ENCODE results near the gene PAK5.

The PAK5 gene

DNA sequence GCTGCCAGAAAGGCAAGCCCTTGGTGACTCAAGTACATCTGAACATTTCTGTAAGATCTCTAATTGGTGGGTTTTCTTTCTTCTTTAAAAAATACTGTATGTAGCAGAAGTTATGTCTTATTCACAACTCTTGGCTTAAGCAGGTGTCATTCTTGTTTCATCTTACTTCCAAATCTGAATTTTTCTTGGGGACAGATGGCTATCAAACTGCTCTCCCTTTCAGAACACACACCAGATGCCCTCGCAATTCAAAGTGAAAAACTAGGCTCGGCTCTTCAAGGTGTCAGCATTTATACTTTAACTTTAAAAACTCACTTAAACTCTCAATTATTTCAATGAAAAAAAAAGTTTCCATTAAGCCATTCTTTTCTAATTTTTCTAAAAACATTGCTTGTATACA, 49.7 kb downstream of the PAK5 start:
- DNase-seq (ENCODE audit: low spot score) = no peak

GRCh38 chr20:9775176-9775575, 63.7 kb downstream of the PAK5 start:
- no peak for DNase-seq (ENCODE audit: low spot score)

- no peak for DNase-seq (ENCODE audit: low spot score)
These were observed 68.9 kb downstream of the PAK5 start for GRCh38 chr20:9769954-9770353.

DNA sequence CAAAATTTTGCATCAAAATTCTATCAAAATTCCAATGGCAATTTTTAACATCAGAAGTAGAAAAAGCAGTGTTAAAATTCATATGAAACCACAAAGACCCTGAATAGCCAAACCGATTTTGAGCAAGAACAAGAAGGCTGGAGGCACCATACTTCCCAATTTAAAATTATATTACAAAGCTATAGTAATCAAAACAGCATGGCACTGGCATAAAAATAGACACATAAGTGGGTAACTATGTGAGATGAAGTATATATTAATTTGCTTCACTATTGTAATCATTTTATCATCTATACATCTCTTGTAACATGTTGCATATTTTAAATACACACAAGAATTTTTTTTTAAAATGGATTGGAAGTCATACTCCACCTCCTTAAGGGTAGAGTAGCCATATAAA, 77.4 kb downstream of the PAK5 start:
- DNase-seq (ENCODE audit: low spot score) = no peak

DNA sequence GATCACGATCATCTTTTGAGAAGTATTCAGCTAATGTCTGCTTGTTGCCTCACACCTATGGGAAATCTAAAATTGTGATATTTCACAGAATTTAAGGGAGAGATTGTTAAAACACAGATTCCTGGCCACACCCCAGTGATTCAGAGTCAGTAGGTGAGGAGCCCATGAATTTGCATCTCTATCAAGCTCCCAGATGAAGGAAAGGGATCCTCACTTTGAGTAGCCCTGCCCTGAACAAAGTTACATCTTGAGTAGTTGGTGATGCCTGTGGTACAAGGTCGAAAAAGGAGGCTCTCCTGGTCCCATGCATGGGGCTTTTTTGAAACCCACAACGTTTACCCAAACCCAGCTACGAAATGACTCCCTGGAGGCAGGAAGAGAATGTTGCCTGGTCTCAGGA, 79.5 kb downstream of the PAK5 start:
- DNase-seq (ENCODE audit: low spot score) = no peak

DNA sequence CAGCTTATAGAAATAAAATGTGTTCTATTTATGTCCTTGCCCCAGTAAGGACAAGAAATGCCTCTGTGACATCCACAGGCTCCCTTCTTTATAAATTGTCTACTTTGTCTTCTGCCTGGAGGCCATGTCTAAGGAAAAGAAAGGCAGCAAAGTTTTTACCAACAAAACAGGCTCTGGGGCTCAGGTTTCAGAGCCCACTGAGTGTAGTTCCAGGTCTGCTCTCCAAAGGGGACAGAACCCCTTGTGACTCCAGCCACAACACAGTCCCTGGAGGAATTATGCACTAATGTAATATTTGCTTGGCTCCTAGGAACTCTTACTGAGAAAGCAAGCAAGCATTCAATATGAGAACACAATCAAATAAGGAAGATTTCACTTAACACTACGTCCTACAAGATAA, 80.1 kb downstream of the PAK5 start:
- no peak for DNase-seq (ENCODE audit: low spot score)

DNA sequence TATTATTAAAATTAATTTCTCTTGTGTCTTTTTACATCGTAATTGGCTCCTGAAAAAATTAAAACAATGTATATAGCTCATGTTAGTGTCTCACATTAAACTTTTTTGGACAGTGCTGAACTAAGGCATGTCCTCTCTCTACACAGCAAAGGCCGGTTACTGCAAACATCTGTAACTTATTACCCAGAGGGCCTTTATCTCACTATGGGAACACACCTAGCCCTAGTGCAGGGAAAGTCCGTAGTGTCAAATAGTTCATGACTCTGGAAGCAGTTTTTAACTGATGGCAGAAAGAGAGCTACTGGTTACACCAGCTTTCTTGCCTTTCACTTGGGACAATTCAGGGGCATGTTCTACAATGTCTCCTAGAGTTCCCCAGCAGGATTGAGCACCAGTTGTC, 82.2 kb downstream of the PAK5 start:
- DNase-seq (ENCODE audit: low spot score) = no peak

- no peak for DNase-seq (ENCODE audit: low spot score)
These were observed 83.6 kb downstream of the PAK5 start for GRCh38 chr20:9755301-9755700.

DNA sequence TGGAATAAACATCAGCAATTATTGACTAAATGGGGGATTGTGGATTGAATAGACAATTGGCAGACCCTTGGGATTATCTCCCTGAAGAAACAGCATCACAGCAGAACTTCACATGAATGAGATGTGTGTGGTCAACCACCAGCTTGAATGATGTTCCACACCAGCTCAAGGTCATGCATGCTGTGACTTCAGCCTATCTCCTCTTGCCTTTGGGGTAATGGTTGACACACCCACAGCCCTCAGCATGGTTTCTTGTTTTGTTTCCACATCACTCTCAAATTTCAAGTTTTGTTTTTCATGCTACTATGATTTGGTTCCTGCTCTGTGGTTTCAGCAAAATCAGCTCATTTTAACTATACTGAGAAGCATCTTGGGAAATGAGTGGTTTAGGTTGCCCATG, 94.3 kb downstream of the PAK5 start:
- no peak for DNase-seq (ENCODE audit: low spot score)

DNA sequence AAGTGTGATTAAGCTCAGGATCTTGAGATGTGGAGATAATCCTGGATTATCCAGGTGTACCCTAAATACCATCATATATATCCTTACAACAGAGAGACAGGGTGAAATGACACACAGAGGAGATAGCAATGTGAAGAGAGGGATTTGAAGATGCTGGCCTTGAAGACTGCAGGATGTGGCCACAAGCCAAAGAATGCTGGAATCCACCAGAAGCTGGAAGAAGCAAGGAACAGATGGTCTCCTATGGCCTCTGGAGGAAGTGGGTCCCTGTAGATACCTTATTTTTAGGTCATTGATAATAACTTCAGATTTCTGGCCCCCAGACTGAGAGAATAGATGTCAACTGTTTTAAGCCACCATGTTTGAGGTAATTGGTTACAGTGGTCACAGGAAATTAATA, 95.0 kb downstream of the PAK5 start:
- no peak for DNase-seq (ENCODE audit: low spot score)

- DNase-seq (ENCODE audit: low spot score) = peak; percentile 3
These were observed 96.1 kb downstream of the PAK5 start for GRCh38 chr20:9742821-9743220.

GRCh38 chr20:9741996-9742395, 96.9 kb downstream of the PAK5 start:
- no peak for DNase-seq (ENCODE audit: low spot score)

- no peak for DNase-seq (ENCODE audit: low spot score)
These were observed 98.4 kb downstream of the PAK5 start for GRCh38 chr20:9740486-9740885.

DNA sequence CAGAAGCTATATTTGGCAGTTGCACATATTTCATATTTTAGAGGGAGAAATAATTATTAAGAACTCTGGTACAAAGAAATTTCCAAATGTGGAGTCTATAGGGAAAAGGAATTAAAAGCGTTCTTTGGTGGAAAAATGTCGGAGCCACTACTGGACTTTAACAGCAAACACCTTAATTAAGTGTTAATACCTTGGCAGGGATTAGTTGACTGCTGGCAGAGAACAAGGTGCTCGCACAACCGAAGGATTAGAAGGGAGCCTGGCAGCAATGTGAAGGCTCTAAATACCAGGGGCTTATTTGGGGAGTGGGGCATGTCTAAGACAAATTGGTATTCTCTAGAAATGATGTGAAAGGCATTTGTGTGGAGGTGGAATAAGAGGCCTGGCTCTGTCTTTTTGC, 98.9 kb downstream of the PAK5 start:
- DNase-seq (ENCODE audit: low spot score) = no peak

DNA sequence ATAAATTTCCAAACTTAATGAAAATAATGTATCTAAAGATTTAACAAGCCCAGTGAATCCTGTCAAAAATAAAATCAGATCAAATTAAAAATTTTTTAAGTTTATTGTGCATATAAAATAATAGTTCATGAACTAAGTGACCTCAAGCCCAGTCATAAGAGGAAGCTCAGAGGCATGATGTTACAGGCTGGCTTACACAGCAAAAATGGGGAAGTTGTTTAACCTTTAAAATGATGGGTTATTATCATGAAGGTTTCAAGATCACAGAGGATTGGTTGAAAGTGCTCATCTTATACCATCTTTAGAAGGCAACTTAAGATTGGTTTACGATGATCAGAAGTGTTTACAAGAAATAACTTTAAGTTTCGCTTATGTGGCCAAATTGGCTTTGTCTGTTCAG, 102.5 kb downstream of the PAK5 start:
- no peak for DNase-seq (ENCODE audit: low spot score)

DNA sequence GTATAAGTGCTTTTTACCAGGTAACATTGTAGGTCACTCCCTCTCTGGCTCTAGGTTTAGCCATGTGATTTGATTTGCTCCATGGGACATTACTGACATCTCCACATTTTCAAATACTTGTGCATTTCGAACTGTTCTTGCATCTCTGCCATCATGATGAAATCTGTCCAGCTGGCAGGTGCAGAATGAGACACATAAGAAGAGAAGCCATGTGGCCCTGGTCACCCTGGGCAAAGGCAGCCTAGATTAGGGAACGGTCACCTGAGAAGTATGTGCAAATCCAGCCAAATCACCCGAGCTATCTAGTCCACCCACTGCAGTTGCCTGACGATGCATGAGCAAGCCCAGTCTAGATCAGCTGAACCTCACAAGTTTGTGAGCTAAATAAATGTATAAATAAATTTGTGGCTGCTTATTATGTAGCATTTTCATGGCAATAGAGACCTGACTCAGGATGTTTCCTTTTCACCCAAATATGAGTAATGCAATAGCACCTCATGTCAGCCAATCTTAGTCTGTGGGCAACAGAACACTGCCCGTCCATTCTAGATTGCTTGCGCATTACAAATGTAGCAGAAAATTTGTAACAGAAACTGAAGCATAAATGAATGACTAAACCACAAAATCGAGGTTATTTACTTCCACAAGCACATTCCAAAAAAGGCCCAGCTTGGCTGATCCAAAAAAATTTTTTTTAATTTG, 115.2 kb downstream of the PAK5 start:
- no peak for DNase-seq (ENCODE audit: low spot score)

- DNase-seq (ENCODE audit: low spot score) = no peak
These were observed 127.0 kb downstream of the PAK5 start for GRCh38 chr20:9711872-9712271.

DNA sequence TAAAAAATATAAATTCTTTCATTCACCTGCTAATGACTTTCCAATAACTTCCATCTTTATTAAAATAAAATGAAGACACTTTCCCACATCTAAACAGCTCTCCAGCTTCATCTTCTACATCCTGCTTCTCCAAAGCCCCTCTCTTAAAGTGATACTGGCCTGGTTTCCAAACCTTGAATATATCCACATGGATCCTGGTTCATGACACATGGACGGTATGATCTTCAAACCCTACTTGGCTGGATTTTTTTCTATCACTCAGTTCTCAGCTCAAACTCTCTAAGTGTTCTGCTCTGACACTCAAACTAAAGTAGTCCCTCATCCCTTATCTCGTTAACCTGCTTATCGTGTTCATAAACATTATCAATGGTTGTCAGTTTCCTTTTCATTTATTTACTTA, 128.2 kb downstream of the PAK5 start:
- no peak for DNase-seq (ENCODE audit: low spot score)

GRCh38 chr20:9705722-9706476, 133.0 kb downstream of the PAK5 start:
- no peak for DNase-seq (ENCODE audit: low spot score)

- DNase-seq (ENCODE audit: low spot score) = no peak
These were observed 139.7 kb downstream of the PAK5 start for GRCh38 chr20:9699181-9699580.

GRCh38 chr20:9689041-9689440, 149.8 kb downstream of the PAK5 start:
- DNase-seq (ENCODE audit: low spot score) = no peak

- no peak for DNase-seq (ENCODE audit: low spot score)
These were observed 152.0 kb downstream of the PAK5 start for GRCh38 chr20:9686866-9687265.

GRCh38 chr20:9686455-9686854, 152.4 kb downstream of the PAK5 start:
- no peak for DNase-seq (ENCODE audit: low spot score)

DNA sequence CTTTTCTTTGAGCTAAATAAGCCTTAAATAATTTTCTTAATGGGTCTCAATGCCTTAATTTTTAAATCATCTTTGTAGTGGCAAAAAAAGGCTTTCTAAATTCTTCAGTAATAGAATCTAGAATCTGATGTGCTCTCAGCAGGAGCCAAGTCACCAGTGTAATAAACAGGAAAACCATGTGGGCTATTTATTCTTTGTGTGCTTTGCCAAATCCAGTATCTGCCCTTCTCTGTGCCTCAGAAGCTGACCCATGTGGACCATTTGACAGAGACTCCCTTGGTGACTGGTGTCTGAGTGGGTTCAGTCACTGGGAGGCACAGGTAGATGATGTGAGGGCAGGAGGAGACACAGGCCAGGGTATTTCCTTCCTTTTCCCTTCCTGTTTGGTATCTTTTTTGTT, 152.9 kb downstream of the PAK5 start:
- DNase-seq (ENCODE audit: low spot score) = no peak
